ENCODE results near the gene PLA2G4E.

PLA2G4E gene

GRCh38 chr15:42034628-42035434 is 14.0 kb upstream of the PLA2G4E start:
- no peak overlapping the region for H3K27ac ChIP-seq
- TF ChIP-seq CTCF (IDR thresholded peaks at IDR 0.05) = no peak

GRCh38 chr15:42033214-42033873 is 12.5 kb upstream of the PLA2G4E start:
- no peak for TF ChIP-seq CTCF (IDR thresholded peaks at IDR 0.05)
- H3K4me1 ChIP-seq = no peaks in the 10 kb centered on the region
- no peak overlapping the region for H3K27ac ChIP-seq
- H3K4me2 ChIP-seq (ENCODE audit: low read length) = no peak overlapping the region
- H3K4me3 ChIP-seq (ENCODE audit: low read depth, low read length) = no peak overlapping the region
- H3K79me2 ChIP-seq = no peaks in the 10 kb centered on the region
- no peaks in the 10 kb centered on the region for H3K9me3 ChIP-seq (ENCODE audit: control insufficient read depth, low read length)
- no peaks in the 10 kb centered on the region for H3K36me3 ChIP-seq (ENCODE audit: control insufficient read depth, insufficient read depth, low read length)
- no peak overlapping the region for H2AFZ ChIP-seq
- H3K27me3 ChIP-seq (ENCODE audit: control insufficient read depth, insufficient read depth, low read length) = no peaks in the 10 kb centered on the region
- no peak overlapping the region for H3K9ac ChIP-seq

More at GRCh38 chr15:42034628-42035434, 14.0 kb upstream of the PLA2G4E start:
- Histone ChIP-seq H3K4me3 (ENCODE audit: low read depth, low read length) (no peak overlapping the region), H3K79me2 (no peaks in the 10 kb centered on the region), H3K4me2 (ENCODE audit: low read length) (no peak overlapping the region), H3K36me3 (ENCODE audit: control insufficient read depth, insufficient read depth, low read length) (no peaks in the 10 kb centered on the region), H3K9ac (no peak overlapping the region), H3K27me3 (ENCODE audit: control insufficient read depth, insufficient read depth, low read length) (no peaks in the 10 kb centered on the region), H3K9me3 (ENCODE audit: control insufficient read depth, low read length) (no peaks in the 10 kb centered on the region), H2AFZ (no peak overlapping the region), H3K4me1 (no peaks in the 10 kb centered on the region)

GRCh38 chr15:42032376-42033213 is 11.8 kb upstream of the PLA2G4E start:
- H2AFZ ChIP-seq = no peak overlapping the region
- H3K27ac ChIP-seq = no peak overlapping the region
- no peaks in the 10 kb centered on the region for H3K9me3 ChIP-seq (ENCODE audit: control insufficient read depth, low read length)
- no peak overlapping the region for H3K4me2 ChIP-seq (ENCODE audit: low read length)
- no peaks in the 10 kb centered on the region for H3K4me1 ChIP-seq
- H3K36me3 ChIP-seq (ENCODE audit: control insufficient read depth, insufficient read depth, low read length) = no peaks in the 10 kb centered on the region
- H3K9ac ChIP-seq = no peak overlapping the region
- no peak overlapping the region for H3K4me3 ChIP-seq (ENCODE audit: low read depth, low read length)
- H3K79me2 ChIP-seq = no peaks in the 10 kb centered on the region
- no peaks in the 10 kb centered on the region for H3K27me3 ChIP-seq (ENCODE audit: control insufficient read depth, insufficient read depth, low read length)
- no peak for TF ChIP-seq CTCF (IDR thresholded peaks at IDR 0.05)

GRCh38 chr15:42031198-42031915 is 10.5 kb upstream of the PLA2G4E start:
- no peaks in the 10 kb centered on the region for H3K36me3 ChIP-seq (ENCODE audit: control insufficient read depth, insufficient read depth, low read length)
- no peaks in the 10 kb centered on the region for H3K79me2 ChIP-seq
- TF ChIP-seq CTCF (IDR thresholded peaks at IDR 0.05) = no peak
- H3K9me3 ChIP-seq (ENCODE audit: control insufficient read depth, low read length) = no peaks in the 10 kb centered on the region
- no peak overlapping the region for H3K9ac ChIP-seq
- no peak overlapping the region for H3K27ac ChIP-seq
- H3K27me3 ChIP-seq (ENCODE audit: control insufficient read depth, insufficient read depth, low read length) = no peaks in the 10 kb centered on the region
- no peak overlapping the region for H3K4me2 ChIP-seq (ENCODE audit: low read length)
- H3K4me1 ChIP-seq = no peaks in the 10 kb centered on the region
- H3K4me3 ChIP-seq (ENCODE audit: low read depth, low read length) = no peak overlapping the region
- no peak overlapping the region for H2AFZ ChIP-seq
